A549 (cell line): Measurements from ENCODE around the gene KCNB1.

Experiments
- JUN ChIP-seq, 2 experiments: fragments of >200 bp; sonication (Bioruptor Twin); formaldehyde crosslinking; IDR thresholded peaks; 2 replicates in 1 of 2; 3 replicates in 1 of 2; pipeline ENCODE4 v1.6.1; 2016 to 2017
- PHF8 ChIP-seq: fragments of 200-600 bp; sonication (generic); IDR thresholded peaks from 2 replicates; pipeline ENCODE4 v1.6.1; 2016; ENCODE audit warnings: low read depth, mild to moderate bottlenecking, antibody characterized with exemption, moderate library complexity, borderline replicate concordance
- POLR2A ChIP-seq: IDR thresholded peaks from 2 replicates; pipeline ENCODE4 v1.6.1; 2012; ENCODE audit warnings: mild to moderate bottlenecking, low read length
- RNF2 ChIP-seq: fragments of 200-600 bp; sonication (generic); IDR thresholded peaks from 2 replicates; pipeline ENCODE4 v1.6.1; 2016; ENCODE audit warnings: low read depth, mild to moderate bottlenecking, antibody characterized with exemption, moderate library complexity, borderline replicate concordance
- TF ChIP-seq, protein P1 (sequence below): fragments of >200 bp; sonication (Bioruptor Twin); formaldehyde crosslinking; IDR thresholded peaks from 3 replicates; pipeline ENCODE4 v1.5.1; 2016
- TF ChIP-seq, protein P2 (sequence below): fragments of 200-600 bp; sonication (generic); IDR thresholded peaks from 2 replicates; pipeline ENCODE4 v1.6.1; 2016; ENCODE audit warnings: antibody characterized with exemption, mild to moderate bottlenecking, moderate library complexity

DNA sequence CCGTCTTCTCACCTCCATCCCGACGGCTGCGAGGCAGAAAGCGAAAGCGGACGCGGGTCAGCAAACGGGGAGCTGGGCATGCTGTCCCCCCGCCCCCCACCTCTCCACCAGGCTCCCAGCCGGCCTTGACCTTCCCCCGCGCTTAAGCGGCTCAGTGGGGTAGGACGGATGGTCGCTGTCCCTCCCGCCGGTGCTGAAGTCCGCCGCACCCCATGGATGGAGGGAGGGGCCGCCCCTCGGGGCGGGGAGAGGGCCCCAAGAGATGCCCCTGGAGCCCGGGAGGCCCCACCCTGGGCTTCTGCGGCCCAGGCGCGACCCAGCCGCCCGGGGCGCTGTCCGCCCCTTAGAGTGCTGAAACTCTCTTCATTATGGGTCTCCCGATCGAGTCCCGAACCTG lies at the start of gene KCNB1:
- TF ChIP-seq, protein P1, sequence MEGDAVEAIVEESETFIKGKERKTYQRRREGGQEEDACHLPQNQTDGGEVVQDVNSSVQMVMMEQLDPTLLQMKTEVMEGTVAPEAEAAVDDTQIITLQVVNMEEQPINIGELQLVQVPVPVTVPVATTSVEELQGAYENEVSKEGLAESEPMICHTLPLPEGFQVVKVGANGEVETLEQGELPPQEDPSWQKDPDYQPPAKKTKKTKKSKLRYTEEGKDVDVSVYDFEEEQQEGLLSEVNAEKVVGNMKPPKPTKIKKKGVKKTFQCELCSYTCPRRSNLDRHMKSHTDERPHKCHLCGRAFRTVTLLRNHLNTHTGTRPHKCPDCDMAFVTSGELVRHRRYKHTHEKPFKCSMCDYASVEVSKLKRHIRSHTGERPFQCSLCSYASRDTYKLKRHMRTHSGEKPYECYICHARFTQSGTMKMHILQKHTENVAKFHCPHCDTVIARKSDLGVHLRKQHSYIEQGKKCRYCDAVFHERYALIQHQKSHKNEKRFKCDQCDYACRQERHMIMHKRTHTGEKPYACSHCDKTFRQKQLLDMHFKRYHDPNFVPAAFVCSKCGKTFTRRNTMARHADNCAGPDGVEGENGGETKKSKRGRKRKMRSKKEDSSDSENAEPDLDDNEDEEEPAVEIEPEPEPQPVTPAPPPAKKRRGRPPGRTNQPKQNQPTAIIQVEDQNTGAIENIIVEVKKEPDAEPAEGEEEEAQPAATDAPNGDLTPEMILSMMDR = no peak
- TF ChIP-seq RNF2 (no peak), JUN (IDR thresholded peaks at IDR 0.05) (no peak), PHF8 (no peak), POLR2A (no peak)
- TF ChIP-seq, protein P2, sequence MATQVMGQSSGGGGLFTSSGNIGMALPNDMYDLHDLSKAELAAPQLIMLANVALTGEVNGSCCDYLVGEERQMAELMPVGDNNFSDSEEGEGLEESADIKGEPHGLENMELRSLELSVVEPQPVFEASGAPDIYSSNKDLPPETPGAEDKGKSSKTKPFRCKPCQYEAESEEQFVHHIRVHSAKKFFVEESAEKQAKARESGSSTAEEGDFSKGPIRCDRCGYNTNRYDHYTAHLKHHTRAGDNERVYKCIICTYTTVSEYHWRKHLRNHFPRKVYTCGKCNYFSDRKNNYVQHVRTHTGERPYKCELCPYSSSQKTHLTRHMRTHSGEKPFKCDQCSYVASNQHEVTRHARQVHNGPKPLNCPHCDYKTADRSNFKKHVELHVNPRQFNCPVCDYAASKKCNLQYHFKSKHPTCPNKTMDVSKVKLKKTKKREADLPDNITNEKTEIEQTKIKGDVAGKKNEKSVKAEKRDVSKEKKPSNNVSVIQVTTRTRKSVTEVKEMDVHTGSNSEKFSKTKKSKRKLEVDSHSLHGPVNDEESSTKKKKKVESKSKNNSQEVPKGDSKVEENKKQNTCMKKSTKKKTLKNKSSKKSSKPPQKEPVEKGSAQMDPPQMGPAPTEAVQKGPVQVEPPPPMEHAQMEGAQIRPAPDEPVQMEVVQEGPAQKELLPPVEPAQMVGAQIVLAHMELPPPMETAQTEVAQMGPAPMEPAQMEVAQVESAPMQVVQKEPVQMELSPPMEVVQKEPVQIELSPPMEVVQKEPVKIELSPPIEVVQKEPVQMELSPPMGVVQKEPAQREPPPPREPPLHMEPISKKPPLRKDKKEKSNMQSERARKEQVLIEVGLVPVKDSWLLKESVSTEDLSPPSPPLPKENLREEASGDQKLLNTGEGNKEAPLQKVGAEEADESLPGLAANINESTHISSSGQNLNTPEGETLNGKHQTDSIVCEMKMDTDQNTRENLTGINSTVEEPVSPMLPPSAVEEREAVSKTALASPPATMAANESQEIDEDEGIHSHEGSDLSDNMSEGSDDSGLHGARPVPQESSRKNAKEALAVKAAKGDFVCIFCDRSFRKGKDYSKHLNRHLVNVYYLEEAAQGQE = peak; percentile 99
